GM12801 (cell line): ENCODE measurements around the gene HAUS5.

ENCODE experiments used
- TF ChIP-seq, protein P1 (sequence below): IDR thresholded peaks from one replicate; pipeline ENCODE4 v1.5.1; 2011; ENCODE audit warnings: control low read depth; ENCODE audit not compliant: insufficient read length; ENCODE audit errors: extremely low read depth

Gene HAUS5

GRCh38 chr19:35612224-35612558, 344 bp upstream of the HAUS5 start:
- TF ChIP-seq, protein P1, sequence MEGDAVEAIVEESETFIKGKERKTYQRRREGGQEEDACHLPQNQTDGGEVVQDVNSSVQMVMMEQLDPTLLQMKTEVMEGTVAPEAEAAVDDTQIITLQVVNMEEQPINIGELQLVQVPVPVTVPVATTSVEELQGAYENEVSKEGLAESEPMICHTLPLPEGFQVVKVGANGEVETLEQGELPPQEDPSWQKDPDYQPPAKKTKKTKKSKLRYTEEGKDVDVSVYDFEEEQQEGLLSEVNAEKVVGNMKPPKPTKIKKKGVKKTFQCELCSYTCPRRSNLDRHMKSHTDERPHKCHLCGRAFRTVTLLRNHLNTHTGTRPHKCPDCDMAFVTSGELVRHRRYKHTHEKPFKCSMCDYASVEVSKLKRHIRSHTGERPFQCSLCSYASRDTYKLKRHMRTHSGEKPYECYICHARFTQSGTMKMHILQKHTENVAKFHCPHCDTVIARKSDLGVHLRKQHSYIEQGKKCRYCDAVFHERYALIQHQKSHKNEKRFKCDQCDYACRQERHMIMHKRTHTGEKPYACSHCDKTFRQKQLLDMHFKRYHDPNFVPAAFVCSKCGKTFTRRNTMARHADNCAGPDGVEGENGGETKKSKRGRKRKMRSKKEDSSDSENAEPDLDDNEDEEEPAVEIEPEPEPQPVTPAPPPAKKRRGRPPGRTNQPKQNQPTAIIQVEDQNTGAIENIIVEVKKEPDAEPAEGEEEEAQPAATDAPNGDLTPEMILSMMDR: no peak

- TF ChIP-seq, protein P1: no peak
These were observed 1.0 kb downstream of the HAUS5 start for GRCh38 chr19:35613574-35613973.

DNA sequence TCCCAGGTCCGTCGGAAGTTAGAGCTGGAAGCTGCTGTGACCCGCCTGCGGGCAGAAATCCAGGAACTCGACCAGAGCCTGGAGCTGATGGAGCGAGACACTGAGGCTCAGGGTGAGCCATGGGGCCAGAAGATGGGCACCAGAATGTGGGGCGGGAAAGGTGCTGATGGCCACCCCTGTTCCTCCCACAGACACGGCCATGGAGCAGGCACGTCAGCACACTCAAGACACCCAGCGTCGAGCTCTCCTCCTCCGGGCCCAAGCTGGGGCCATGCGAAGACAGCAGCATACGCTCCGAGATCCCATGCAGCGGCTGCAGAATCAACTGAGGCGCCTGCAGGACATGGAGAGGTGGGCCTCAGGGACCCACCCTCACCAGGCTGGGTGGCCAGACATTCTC, 2.5 kb downstream of the HAUS5 start:
- TF ChIP-seq, protein P1: no peak

DNA sequence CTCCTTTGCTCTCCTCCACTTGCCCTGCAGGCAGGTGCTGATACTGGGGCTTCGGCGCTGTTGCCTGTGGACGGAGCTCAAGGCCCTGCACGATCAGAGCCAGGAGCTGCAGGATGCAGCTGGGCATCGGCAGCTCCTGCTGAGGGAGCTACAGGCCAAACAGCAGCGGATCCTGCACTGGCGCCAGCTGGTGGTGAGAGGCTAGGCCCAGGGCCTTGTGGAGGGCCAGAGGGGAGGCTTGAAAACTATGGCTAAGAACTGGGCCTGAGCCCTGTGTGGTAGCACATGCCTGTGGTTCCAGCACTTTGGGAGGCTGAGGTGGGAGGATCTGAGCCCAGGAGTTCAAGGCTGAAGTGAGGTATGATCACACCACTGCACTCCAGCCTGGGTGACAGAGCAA, 6.3 kb downstream of the HAUS5 start:
- TF ChIP-seq, protein P1: no peak

- TF ChIP-seq, protein P1: no peak
These were observed 6.9 kb downstream of the HAUS5 start for GRCh38 chr19:35619290-35619923.

DNA sequence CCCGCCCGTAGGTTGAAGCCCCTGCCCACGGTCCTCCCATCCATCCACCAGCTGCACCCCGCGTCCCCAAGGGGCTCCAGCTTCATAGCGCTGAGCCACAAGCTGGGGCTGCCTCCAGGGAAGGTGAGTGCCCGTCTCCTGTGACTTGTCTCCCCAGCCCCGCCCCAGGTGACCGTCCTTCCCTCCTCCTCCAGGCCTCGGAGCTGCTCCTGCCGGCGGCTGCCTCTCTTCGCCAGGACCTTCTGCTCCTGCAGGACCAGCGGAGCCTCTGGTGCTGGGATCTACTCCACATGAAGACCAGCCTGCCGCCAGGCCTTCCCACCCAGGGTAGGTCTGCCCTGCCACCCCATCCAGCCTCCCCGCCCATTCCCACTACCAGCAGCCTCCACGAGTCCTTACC, 7.5 kb downstream of the HAUS5 start:
- TF ChIP-seq, protein P1: no peak

- TF ChIP-seq, protein P1: no peak
These were observed 9.2 kb downstream of the HAUS5 start for GRCh38 chr19:35621708-35622107.

DNA sequence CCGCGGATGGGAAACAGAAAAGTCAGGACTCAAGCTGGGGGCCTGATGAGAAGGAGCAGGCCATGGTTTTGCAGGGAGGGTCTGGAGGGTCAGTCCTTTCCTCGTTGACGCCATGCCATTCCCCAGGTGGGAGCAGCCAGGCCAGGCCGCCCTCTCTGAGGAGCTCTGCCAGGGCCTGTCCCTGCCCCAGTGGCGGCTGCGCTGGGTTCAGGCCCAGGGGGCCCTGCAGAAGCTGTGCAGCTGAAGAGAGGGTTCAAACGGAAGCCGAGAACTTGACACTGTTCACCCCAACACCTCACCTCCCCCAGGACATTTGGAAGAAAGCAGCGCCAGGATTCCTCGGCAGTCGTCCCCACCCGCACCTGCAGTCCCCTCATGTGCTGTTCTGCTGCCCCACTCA, 10.2 kb downstream of the HAUS5 start:
- TF ChIP-seq, protein P1: no peak
